ENCODE measurements around the gene GATC.
"Not testable (repeated sequence)": the region's sequence is repeated elsewhere in the genome, so short reads cannot be mapped to it uniquely, and the experiment has no call there.

GATC gene

DNA sequence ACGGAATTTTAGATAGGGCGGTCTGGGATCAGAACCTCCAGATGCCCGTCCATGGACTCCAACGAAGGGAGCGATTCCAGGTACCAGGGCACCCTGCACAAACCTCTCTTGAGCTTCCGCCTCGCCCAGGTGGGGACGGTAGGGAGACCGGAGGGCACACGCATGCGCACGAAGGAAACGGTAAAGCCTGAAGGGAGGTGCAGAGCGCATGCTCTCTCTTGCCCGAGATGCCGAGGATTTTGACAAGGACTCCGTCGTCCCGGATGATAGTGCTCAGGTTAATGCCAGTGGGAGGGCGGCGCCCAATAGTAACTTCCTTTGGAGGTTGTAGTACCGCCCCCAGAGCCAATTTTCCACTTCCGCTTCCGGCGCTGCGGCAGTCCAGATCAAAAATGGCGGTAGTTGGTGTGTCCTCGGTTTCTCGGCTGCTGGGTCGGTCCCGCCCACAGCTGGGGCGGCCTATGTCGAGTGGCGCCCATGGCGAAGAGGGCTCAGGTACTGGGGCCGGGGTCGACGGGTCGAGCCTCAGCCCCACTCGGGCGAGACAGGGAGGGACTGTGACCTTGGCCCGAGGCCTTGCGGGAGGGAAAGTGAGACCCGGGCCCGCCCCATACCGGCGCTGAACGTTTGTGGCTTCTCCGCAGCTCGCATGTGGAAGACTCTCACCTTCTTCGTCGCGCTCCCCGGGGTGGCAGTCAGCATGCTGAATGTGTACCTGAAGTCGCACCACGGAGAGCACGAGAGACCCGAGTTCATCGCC is 8.3 kb upstream of the GATC start, which contains the start of gene COX6A1:
Gene COX6A1 (plus strand): TSS at position 379 of the 760 bp plus-strand sequence. CDS start 14 bp downstream, at position 393.
- DNase-seq, result peak; percentile 98

DNA sequence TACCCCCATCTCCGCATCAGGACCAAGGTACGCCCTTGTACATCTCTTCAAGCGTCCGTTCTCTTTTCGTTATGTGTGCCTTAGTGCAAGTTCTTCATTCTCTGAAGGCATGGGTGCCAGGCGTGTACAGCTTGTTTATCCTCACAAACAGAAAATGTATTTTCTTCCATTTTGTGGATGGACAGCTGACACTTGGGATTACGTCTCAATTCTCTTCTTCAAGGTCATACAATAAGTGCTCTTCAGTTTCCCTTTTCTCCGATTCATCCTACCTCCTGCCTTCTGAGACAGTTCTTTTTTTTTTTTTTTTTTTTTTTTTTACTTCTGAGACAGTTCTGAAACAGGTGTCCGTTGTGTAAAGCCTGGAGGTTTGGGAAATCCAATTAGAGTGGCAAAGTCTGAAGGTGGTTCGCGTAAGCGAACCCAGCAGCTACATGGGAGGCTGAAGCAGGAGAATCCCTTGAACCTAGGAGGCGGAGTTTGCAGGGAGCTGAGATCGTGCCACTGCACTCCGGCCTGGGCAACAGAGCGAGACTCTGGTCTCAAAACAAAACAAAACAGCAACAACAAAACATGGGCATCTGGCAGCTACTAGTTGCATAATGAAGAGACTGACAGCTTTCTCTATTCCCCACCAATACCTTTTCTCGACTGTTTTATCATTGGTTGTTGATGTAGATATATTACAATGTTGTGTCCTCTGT is 7.6 kb upstream of the GATC start:
- DNase-seq, result no peak

DNA sequence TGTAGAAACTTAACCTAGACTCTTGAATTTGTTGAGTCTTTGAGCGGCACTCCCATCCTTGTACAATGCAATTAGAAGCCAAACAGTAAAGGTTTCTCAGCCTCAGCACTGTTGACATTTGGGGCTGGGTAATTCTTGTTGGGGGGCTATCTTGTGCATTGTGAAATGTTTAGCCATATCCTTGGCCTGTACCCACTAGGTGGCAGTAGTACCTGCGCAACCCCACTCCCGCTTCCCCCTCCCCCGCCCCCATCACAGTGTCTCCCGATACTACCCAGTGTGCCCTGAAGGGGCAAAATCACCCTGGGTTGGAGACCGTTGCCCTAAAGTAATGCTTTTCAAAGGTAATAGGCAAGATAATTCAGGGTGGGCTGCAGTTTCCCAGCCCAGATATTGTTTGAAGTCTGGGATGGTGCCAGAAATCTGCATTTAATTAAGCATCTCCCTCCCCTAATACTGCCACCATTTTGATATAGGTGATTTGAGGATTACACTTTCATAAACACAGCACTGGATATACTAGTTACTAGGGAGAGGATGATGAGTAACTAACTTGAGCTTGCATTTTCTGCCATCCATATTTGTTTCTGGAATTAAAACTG is 6.5 kb upstream of the GATC start:
- peak; percentile 60 for DNase-seq

DNA sequence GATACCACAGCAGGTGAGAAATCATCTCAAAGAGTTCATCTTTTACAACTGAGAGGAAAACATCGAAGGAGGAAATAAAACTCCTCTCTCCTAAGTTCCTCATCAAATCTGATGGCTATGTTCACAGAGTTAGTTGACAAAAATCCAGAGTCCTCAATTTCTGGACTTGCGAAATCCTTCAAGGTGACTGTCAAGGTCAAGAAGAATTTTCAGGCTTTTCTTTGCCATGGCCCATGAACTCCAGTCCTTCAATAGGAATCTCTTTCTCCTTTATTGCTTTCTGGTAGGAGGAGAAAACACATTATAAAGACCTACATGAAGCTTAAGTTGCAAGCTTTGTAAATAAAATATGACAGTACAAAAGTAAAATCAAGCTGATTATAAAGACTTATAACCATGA is 1.6 kb upstream of the GATC start:
- no peak for DNase-seq

DNA sequence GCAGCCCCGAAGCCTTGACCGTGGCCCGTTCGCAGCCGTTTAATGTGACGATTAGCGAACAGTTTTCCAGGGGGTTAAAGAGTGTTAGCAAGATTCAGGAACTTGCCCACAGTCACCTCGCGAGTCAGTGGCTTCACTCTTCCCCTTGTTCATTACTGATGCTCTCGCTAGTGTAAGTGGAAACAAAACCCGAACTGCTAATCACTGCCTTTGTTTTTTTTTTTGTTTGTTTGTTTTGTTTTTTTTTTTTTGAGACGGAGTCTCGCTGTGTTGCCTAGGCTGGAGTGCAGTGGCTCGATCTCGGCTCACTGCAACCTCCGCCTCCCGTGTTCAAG is 567 bp downstream of the GATC start:
- not testable (repeated sequence) for DNase-seq

DNA sequence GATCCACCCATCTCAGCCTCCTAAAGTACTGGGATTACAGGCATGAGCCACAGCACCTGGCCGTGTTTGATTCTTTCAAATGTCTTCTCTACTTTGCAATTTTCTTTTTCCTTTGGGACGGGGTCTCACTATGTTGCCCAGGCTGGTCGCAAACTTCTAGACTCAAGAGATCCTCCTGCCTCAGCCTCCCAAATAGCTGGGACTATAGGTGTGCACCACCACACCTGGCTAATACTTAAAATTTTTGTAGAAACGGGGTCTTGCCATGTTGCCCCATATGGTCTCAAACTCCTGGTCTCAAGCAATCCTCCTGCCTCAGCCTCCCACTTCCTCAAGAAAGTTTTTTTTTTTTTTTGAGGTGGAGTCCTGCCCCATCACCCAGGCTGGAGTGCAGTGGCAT is 1.7 kb downstream of the GATC start:
- no peak for DNase-seq

DNA sequence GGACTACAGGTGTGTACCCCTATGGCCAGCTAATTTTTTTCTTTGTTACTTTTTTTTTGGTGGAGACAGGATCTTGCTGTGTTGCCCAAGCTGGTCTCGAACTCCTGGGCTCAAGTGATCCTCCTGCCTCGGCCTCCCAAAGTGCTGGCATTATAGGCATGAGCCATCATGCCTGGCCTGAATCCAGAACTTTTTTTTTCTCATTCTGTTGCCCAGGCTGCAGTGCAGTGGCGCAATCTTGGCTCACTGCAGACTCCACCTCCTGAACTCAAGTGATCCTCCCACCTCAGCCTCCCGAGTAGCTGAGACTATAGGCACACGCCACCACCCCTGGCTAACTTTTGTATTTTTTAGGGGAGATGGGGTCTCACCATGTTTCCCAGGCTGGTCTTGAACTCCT is 6.3 kb downstream of the GATC start:
- not testable (repeated sequence) for DNase-seq

DNA sequence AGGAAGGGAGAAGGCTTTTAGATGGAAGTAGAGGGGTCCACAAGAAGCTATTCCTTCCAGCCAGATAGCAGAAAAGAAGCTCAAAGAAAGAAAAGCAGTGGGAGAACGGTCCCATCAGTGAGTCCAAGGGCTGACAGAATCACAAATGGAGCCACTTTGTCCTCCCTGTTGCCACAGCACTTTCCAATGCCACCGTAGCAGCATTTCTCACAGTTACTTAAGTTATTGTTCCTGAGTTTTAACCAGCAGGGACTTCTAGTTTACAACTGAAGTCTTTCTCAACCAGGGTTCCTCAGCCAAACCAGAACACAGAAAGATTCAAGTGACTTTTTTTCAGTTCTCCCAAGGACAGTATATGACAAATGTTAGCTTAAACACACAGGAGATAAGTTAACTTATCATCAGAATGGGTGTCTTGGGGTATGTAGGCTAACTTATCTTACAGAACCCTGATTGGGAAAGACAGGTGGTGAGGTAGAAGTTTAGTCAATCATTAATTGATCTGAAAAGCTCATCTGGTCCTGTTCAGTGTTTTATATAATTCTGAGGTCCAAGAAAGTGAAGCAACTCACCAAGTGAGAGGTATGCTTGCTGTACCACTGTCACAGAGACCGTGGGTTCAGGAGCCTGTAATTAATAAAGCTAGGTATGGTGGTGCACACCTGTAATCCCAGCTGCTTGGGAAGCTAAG is 7.0 kb downstream of the GATC start:
- no peak for DNase-seq

DNA sequence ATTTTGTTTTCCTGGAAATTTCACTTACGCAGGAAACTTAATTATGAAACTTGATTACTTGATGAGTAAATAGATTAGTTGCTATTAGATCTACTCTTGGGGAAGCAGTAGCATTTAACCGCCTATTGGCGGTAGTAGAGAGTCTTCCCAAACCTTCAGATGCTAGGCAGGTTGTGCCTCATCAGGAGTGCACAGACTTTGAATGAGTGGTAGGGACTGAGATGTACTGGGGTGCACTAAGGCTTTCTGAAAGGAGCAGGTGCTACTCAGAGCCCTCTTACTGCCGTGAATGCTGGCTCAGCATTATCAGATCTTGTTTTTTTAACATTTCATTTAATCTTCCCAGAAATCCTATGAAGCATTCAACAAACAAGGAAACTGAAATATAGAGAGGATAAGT is 7.7 kb downstream of the GATC start:
- DNase-seq, result peak; percentile 17

DNA sequence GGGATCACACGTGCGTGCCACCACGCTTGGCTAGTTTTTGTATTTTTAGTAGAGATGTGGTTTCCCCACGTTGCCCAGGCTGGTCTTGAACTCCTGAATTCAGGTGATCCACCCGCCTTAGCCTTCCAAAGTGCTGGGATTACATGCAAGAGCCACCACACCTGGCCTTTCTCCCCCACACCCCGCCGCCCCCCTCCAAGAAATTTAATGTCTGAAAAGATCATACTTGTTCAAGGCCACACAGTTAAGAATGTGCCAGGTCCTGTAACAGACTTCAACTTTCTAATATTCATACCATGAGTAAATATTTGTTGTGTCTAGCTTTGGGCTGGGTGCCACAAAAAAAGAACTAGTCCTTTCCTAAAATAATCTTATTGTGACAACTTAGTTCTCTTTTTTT is 9.1 kb downstream of the GATC start:
- no peak for DNase-seq

DNA sequence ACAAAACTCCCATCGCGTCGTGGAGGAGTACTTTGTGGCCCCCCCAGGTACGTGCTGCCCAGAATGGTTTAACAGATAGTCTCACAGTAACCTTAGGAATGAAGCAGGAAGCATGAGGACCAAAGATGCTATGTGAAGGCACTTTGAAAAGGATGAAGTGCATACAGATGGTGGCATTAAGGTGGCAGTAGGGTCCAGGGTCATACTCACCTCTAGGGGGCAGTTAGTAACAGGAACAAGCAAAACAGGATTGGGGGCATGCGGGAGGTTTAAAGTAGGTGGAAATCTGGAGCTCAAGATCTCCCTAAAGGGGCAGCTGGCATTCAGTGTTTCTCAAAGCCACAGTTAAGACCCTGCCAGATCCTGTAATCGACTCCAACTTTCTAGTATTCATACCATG is 10.9 kb downstream of the GATC start:
- no peak for DNase-seq

DNA sequence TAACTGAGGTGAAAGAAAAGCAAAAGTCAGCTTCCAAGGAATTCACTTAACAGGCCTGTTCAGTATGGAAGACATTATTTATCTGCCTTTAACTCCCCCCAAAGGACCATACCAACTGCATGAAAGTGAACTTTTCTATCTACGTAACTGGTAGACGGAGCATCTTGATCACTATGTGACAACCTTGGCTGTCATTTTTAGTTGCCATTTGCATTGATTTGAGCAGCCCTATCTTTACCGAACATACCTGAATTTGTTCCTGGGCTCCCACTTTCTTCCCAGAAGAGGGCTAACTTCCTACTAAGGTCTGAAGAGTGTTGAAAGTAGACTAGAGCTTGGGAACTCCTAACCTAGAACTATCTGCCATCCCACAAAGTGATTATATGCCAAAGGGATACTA is 13.9 kb downstream of the GATC start:
- DNase-seq, result no peak

DNA sequence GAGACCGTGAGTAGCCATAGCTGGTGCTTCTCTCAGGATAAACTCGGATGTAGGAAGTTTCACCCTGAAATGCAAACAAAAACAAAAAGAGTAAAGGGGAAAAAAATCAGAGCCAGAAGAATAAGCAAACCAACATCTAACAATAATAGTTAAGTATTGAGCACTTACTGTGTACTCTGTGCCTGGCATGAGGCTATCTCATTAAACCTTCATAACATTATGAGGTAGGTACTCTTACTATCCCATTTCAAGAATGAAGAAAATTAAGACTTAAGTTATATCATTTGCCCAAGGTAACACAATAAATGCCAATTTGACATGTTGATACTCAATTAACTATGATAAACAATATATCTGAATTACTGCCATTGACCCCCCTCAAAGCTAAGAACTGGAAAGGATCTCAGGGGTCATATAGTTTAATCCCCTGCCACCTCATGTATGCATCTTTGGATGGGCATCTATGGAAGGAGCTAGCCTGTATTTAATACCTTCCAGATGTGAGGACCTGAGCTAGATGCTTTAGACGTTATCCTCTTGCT is 15.9 kb downstream of the GATC start:
- no peak for DNase-seq

DNA sequence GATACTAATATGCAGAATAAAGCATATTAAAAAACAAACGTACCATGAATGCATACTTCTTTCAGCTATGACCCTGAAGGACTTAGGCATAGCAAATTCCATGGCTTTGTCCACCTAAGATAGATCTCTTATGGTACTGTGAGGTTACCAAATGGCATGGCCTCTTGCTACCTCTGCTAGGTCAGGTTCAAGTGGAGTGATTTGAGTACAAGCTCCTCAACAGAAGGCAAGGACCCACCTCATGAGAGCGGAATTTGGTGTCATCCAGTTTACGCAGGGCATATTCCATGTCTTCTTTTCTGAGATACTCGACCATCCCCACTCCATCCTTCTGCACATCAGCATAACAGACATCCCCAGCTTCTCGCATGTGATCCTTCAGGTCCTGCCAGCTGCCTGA is 17.5 kb downstream of the GATC start:
- no peak for DNase-seq

DNA sequence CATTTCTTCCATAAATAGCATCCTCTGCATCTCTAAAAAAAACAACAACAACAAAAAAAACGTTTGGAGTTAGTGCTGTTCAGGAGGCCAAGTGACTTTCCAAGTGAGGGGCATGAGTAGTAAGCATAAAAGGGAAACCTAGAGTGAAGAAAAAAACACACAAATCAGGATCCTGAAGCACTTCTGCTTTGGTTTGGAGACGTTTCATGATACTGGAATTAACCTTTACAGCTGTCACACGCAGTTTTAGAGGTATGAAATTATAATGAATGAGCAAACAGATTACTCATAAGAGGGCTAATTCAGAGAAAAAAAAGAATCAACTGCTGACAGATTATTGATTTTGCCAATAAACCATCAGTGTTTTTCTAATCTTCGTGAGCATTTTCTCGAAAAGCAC is 19.5 kb downstream of the GATC start:
- no peak for DNase-seq

DNA sequence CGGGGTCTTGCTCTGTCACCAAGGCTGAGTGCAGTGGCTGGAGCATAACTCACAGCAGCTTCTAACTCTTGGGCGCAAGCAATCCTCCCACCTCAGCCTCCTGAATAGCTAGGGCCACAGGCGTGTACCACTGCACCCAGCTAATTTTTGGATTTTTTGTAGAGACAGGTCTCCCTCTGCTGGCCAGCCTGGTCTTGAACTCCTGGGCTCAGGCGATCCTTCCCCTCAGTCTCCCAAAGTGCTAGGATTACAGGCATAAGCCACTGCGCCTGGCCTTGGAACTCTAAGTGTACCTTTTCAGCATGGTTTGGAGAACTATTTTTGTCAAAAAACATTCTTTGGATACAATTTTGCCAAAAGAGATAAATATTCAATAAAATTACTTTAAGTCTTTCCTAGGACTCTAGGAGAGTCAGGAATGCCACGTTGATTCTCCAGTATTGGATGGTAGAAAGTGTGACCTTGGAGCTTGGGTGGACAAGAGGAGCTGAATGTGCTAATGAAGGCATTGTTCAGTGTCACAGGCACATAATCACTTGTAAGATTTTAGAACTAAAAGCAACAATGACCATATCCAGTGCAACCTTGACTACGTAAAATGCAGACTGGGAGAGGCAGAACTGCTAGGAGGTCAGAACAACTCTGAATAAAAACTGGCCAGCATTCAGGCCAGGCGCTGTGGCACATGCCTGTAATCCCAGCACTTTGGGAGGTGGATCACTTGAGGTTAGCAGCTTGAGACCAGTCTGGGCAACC is 20.5 kb downstream of the GATC start:
- peak; percentile 23 for DNase-seq

DNA sequence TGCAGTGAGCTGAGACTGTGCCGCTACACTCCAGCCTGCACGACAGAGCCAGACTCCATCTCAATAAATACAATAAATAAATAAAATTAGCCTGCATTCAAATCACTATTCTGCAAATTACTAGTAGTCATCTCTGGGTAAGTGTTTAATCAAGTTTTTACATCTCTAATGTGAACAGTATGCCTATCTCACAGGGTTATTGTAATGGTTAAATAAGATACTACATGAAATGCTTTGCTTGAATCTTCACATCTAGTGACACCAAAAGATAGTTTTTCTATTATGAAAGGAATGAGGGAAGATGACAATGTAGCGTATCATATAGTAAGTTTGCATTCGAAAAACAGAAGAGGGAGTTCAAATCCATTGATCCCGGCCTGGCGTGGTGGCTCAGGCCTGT is 21.2 kb downstream of the GATC start:
- DNase-seq, result no peak

DNA sequence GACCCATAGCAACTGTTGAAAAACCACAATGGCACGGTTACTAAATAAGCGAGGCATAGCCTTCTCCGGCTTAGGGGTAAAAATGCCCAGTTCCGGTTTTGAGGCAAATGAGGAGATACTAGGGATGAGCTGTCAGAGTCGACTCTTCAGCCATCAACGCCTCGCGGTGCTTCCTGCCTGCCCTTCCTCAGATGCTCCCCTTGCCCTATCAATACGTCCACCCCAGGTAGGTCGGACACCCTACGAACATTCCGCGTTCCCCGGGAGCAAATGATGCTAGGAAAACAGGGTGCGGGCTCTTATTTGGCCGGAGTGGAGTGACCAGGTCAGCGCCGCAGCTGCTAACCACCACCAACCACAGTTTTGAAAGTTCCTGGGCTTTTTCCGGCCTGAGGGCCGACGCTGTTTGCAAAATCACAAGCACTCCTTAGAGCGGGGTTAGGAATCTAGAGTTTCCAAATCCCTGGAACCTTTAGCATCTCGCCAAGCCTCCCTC is 22.1 kb downstream of the GATC start:
- DNase-seq, result no peak

DNA sequence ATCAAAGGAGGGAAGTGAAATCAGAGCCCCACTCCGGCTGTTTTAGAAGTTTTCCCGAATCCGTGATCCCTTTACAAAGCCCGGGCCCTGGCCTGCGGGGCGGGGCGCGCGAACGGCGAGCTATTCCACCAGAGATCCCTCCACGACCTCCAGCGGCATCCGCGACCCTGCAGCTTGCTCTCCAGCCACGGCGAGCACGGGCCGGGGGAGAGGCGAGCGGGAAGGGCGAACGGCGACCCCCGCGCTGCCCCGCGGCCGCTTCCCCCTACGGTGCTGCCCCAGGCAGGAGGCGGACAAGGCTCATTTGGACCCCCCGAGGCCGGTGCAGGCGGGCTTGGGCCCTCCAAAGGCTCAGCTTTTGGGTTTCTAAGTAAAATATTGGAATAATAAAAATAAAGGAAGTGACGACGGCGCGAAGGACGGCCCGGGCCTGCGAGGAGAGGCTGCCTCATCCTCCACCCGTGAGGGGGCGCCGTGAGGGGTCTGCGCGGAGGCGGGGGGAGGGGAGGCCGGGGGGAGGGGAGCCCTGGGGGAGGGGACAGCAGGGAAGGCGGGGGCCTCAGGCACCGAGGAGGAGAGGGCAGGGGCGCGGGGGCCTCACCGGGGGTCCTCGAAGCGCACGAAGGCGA is 22.7 kb downstream of the GATC start:
- no peak for DNase-seq

DNA sequence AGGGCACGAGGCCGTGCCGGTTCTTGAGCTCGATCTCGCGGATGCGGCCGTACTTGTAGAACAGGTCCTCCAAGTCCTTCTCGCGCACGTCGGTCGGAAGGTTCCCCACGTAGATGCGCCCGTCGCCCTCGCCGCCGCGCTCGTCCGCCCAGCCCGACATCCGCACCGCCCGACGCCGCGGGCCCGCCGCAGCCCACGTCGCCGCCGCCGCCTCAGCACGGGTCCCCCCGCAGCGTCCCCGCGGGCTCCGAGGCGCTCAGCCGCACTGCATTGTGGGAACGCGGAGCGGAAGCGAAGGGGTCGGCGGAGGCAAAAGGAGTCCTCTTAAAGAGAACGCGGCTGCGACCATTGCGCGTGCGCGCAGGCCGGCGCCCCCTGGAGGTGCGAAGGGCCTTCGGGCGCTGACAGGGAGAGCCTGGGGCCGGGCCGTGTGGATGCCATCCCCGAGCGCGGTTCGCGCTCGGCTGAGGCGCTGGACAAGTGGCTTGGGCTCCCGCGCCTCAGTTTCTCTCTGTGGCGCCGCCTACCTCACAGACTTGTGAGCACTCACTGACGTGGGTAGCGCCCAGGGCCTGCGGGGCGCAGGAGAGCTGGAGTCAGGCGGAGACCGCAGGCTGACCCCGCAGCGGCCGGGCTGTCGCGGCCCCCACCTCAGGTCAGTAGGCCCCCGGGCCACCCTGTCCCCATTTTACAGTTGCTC is 23.4 kb downstream of the GATC start, which contains the start of gene SRSF9:
Gene SRSF9 (minus strand): TSS at position 299 of the 700 bp plus-strand sequence. CDS start 139 bp downstream, at position 160.
- DNase-seq, result peak; percentile 87

DNA sequence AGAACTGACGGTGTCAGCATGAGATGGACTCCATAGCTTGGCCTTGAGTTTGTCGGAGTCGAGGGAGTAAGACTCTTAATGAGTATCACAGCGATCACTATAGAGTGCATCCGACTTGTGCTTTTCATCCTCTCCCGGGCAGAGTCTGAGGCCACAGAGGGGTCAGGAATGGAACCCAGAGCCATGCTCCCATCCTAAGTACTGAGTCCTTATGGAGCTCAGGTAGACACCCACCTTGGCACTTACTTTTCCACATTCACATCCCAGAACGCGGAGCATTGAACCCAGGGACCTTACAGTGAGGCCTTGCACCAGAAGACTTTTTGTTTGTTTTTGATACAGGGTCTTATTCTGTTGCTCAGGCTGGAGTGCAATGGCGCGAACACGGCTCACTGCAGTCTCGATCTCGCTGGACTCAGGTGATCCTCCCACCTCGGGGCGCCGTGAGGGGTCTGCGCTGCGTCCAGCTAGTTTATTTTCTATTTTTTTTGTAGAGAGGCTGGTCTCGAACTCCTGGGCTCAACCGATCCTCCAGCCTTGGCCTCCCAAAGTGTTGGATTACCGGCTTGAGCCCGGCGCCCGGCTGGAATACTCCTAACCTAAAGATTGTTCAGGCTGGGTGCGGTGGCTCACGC is 24.0 kb downstream of the GATC start:
- DNase-seq, result no peak

Measured in NCI-H1694 (cell line).